SK-N-SH (cell line): Measurements from ENCODE around the gene VEGFD. TPM values are rescaled to one million over a fixed set of nuclear protein-coding genes. Genes with fewer than 3 reads are reported as not detected.

Experiments used
- CTCF ChIA-PET: fragments of 300-600, 350-600 bp; formaldehyde crosslinking; extraction: SDS; loops from one replicate; lab custom pipeline; 2021; lab: Yijun Ruan, JAX
- POLR2A ChIA-PET: fragments of 350-600 bp; sonication (Branson Sonifier 250); formaldehyde crosslinking; extraction: SDS; loops from one replicate; lab custom pipeline; 2020; ENCODE audit warnings: antibody characterized with exemption, inconsistent platforms; lab: Yijun Ruan, JAX
- DNase-seq: peaks from one replicate; pipeline ENCODE4 v3.0.0; 2012
- H2AFZ ChIP-seq: fragments of 200-600 bp; sonication (generic); 2 replicates; pipeline ENCODE4 v1.8.1; 2016; ENCODE audit warnings: antibody characterized with exemption, mild to moderate bottlenecking, low read depth
- H3F3A ChIP-seq: fragments of 200-600 bp; sonication (generic); replicated peaks from 2 replicates; pipeline ENCODE3; 2016; ENCODE audit warnings: antibody characterized with exemption, mild to moderate bottlenecking; ENCODE audit not compliant: insufficient read depth
- H3K27ac ChIP-seq, 2 experiments: fragments of 200-500 bp in 1 of 2; fragments of 200-600 bp in 1 of 2; sonication (Bioruptor generic) in 1 of 2; sonication (generic), shearing (Covaris generic) in 1 of 2; 2 replicates each; pipeline versions ENCODE4 v1.5.1 to v1.6.1; 2014 to 2016; ENCODE audit warnings: low read depth in 2 of 2, inconsistent platforms in 1 of 2, low read length in 1 of 2, mild to moderate bottlenecking in 1 of 2, mixed read lengths in 1 of 2
- H3K27me3 ChIP-seq: fragments of 200-600 bp; sonication (generic), shearing (Covaris generic); 2 replicates; pipeline ENCODE4 v1.6.1; 2016; ENCODE audit warnings: mixed run types; ENCODE audit not compliant: insufficient read depth
- H3K36me3 ChIP-seq, 2 experiments: fragments of 200-500 bp in 1 of 2; fragments of 200-600 bp in 1 of 2; sonication (Bioruptor generic) in 1 of 2; sonication (generic) in 1 of 2; replicated peaks in 1 of 2; 2 replicates each; pipeline versions ENCODE3 to v1.5.1; 2014 to 2016; ENCODE audit warnings: low read length in 1 of 2, mild to moderate bottlenecking in 1 of 2; ENCODE audit not compliant: insufficient read depth in 2 of 2, control insufficient read depth in 1 of 2
- H3K4me1 ChIP-seq, 2 experiments: fragments of 200-500 bp in 1 of 2; fragments of 200-600 bp in 1 of 2; sonication (Bioruptor generic) in 1 of 2; sonication (generic), shearing (Covaris generic) in 1 of 2; 2 replicates each; pipeline versions ENCODE4 v1.5.1 to v1.6.1; 2014 to 2016; ENCODE audit warnings: low read depth in 1 of 2, low read length in 1 of 2, mixed run types in 1 of 2; ENCODE audit not compliant: insufficient read depth in 2 of 2, control insufficient read depth in 1 of 2
- H3K4me2 ChIP-seq: fragments of 200-600 bp; sonication (generic), shearing (Covaris generic); 2 replicates; pipeline ENCODE4 v1.6.1; 2017; ENCODE audit warnings: mixed run types
- H3K4me3 ChIP-seq, 2 experiments: fragments of 200-500 bp in 1 of 2; fragments of 200-600 bp in 1 of 2; sonication (Bioruptor generic) in 1 of 2; sonication (generic), shearing (Covaris generic) in 1 of 2; 2 replicates each; pipeline versions ENCODE4 v1.5.1 to v1.8.1; 2014 to 2016; ENCODE audit warnings: low read depth in 2 of 2, inconsistent platforms in 1 of 2, low read length in 1 of 2, mild to moderate bottlenecking in 1 of 2, mixed read lengths in 1 of 2, moderate library complexity in 1 of 2
- H3K79me2 ChIP-seq: fragments of 200-600 bp; sonication (generic); 2 replicates; pipeline ENCODE4 v1.8.1; 2017; ENCODE audit warnings: mild to moderate bottlenecking; ENCODE audit not compliant: insufficient read depth
- H3K9ac ChIP-seq: fragments of 200-600 bp; sonication (generic); 2 replicates; pipeline ENCODE4 v1.6.1; 2017; ENCODE audit warnings: mixed run types
- H3K9me2 ChIP-seq: fragments of 200-600 bp; sonication (generic); 2 replicates; pipeline ENCODE4 v1.6.1; 2017; ENCODE audit warnings: mixed run types
- H3K9me3 ChIP-seq: fragments of 200-600 bp; sonication (generic); 2 replicates; pipeline ENCODE4 v1.6.1; 2017; ENCODE audit warnings: mixed run types, mild to moderate bottlenecking, moderate library complexity
- H4K20me1 ChIP-seq: fragments of 200-600 bp; sonication (generic); 2 replicates; pipeline ENCODE4 v1.6.1; 2017; ENCODE audit warnings: mild to moderate bottlenecking, mixed run types; ENCODE audit not compliant: insufficient read depth
- EP300 ChIP-seq, 2 experiments: IDR thresholded peaks; 2 replicates each; pipeline versions ENCODE4 v1.4.0 to v1.6.1; 2012; ENCODE audit warnings: borderline replicate concordance in 1 of 2, low read depth in 1 of 2, low read length in 1 of 2
- EZH2phosphoT487 ChIP-seq: fragments of 200-600 bp; sonication (generic); IDR thresholded peaks from 2 replicates; pipeline ENCODE4 v1.6.1; 2017; ENCODE audit warnings: low read depth, mixed run types, mild to moderate bottlenecking, antibody characterized with exemption, moderate library complexity, borderline replicate concordance
- FOSL2 ChIP-seq: IDR thresholded peaks from 2 replicates; pipeline ENCODE4 v1.4.0; 2012; ENCODE audit warnings: low read depth, mild to moderate bottlenecking, moderate library complexity, borderline replicate concordance
- FOXM1 ChIP-seq: IDR thresholded peaks from 2 replicates; pipeline ENCODE4 v1.4.0; 2012; ENCODE audit warnings: low read depth, mild to moderate bottlenecking
- MXI1 ChIP-seq: IDR thresholded peaks from 2 replicates; pipeline ENCODE4 v1.6.1; 2012; ENCODE audit warnings: mild to moderate bottlenecking, low read depth, low read length, improper control_type of control experiment
- NRF1 ChIP-seq: IDR thresholded peaks from 2 replicates; pipeline ENCODE4 v1.6.1; 2012; ENCODE audit warnings: low read depth, mild to moderate bottlenecking, low read length
- POLR2AphosphoS5 ChIP-seq: IDR thresholded peaks from 2 replicates; pipeline ENCODE4 v1.6.1; 2012; ENCODE audit warnings: low read depth, low read length
- RAD21 ChIP-seq: IDR thresholded peaks from 2 replicates; pipeline ENCODE4 v1.6.1; 2012; ENCODE audit warnings: mild to moderate bottlenecking, low read length
- RXRA ChIP-seq: IDR thresholded peaks from 2 replicates; pipeline ENCODE4 v1.4.0; 2012; ENCODE audit warnings: low read depth, mild to moderate bottlenecking, borderline replicate concordance
- TAF1 ChIP-seq: IDR thresholded peaks from 2 replicates; pipeline ENCODE4 v1.6.1; 2012; ENCODE audit warnings: low read depth, mild to moderate bottlenecking, low read length, moderate library complexity, borderline replicate concordance
- TEAD4 ChIP-seq: IDR thresholded peaks from 2 replicates; pipeline ENCODE4 v1.4.0; 2012; ENCODE audit warnings: mild to moderate bottlenecking, borderline replicate concordance; ENCODE audit not compliant: insufficient read depth
- WGBS: methylation state at CpG from one replicate; pipeline ENCODE4 v1.1.6; 2017; ENCODE audit warnings: low lambda C conversion rate; 5-methylcytosine and 5-hydroxymethylcytosine counted together
- polyA plus RNA-seq, 3 experiments: library from polyadenylated mRNA; depleted of rRNA; stranded (reverse); fragments of >200 nt; gene quantifications; 2 replicates each; pipeline ENCODE4 v1.2.3, GENCODE V29; 2012
- TF ChIP-seq, protein P1 (sequence below): IDR thresholded peaks from 2 replicates; pipeline ENCODE4 v1.4.0; 2012; ENCODE audit warnings: low read depth, borderline replicate concordance
- TF ChIP-seq, protein P2 (sequence below): IDR thresholded peaks from 2 replicates; pipeline ENCODE4 v1.4.0; 2012; ENCODE audit warnings: low read depth, borderline replicate concordance
- TF ChIP-seq, protein P3 (sequence below): IDR thresholded peaks from 2 replicates; pipeline ENCODE4 v1.4.0; 2012; ENCODE audit warnings: low read depth
- TF ChIP-seq, protein P4 (sequence below): fragments of 150-350 bp; IDR thresholded peaks from 2 replicates; pipeline ENCODE4 v1.6.1; 2016; ENCODE audit warnings: mild to moderate bottlenecking, low read depth, low read length

VEGFD gene
- polyA plus RNA-seq, 1 of the 3 experiments (the other 2 are of a cell fraction) = 5.3 TPM

DNA sequence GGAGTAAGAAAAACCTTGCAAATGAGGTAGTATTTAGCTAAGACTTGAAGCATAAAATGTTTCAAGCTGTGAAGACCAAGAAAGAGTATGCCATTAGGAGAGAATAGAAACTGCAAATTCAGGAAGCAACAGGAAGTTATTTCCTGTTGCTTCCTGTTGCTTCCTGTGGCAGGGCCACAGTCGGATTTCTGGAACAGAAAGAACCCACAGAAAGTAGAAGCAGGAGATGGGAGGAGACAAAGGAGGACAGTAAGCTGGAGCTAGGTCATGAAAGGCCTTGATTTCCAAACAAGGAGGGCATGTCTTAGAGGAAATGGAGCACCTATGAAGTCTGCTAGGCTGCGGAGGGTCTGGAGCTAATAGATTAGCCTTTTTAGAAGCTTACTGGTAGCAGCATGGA is 86.0 kb downstream of the VEGFD start:
- no peaks in the 10 kb centered on the region for H3F3A ChIP-seq
- H3K4me2 ChIP-seq = no peak overlapping the region
- H3K4me3 ChIP-seq = no peak overlapping the region
- H3K27me3 ChIP-seq = no peaks in the 10 kb centered on the region
- TF ChIP-seq, protein P1, sequence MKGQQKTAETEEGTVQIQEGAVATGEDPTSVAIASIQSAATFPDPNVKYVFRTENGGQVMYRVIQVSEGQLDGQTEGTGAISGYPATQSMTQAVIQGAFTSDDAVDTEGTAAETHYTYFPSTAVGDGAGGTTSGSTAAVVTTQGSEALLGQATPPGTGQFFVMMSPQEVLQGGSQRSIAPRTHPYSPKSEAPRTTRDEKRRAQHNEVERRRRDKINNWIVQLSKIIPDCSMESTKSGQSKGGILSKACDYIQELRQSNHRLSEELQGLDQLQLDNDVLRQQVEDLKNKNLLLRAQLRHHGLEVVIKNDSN = no peak
- no peak for TF ChIP-seq RXRA
- no peak for TF ChIP-seq RAD21
- no peak for TF ChIP-seq EZH2phosphoT487
- TF ChIP-seq EP300 (IDR thresholded peaks at IDR 0.05; ENCODE audit: borderline replicate concordance in 1 of 2, low read depth in 1 of 2, low read length in 1 of 2) = no peak
- no peak for TF ChIP-seq FOXM1
- TF ChIP-seq NRF1 = no peak
- no peak for TF ChIP-seq TEAD4
- TF ChIP-seq, protein P2, sequence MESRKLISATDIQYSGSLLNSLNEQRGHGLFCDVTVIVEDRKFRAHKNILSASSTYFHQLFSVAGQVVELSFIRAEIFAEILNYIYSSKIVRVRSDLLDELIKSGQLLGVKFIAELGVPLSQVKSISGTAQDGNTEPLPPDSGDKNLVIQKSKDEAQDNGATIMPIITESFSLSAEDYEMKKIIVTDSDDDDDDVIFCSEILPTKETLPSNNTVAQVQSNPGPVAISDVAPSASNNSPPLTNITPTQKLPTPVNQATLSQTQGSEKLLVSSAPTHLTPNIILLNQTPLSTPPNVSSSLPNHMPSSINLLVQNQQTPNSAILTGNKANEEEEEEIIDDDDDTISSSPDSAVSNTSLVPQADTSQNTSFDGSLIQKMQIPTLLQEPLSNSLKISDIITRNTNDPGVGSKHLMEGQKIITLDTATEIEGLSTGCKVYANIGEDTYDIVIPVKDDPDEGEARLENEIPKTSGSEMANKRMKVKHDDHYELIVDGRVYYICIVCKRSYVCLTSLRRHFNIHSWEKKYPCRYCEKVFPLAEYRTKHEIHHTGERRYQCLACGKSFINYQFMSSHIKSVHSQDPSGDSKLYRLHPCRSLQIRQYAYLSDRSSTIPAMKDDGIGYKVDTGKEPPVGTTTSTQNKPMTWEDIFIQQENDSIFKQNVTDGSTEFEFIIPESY = no peak
- TF ChIP-seq, protein P3, sequence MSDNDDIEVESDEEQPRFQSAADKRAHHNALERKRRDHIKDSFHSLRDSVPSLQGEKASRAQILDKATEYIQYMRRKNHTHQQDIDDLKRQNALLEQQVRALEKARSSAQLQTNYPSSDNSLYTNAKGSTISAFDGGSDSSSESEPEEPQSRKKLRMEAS = no peak
- TF ChIP-seq, protein P4, sequence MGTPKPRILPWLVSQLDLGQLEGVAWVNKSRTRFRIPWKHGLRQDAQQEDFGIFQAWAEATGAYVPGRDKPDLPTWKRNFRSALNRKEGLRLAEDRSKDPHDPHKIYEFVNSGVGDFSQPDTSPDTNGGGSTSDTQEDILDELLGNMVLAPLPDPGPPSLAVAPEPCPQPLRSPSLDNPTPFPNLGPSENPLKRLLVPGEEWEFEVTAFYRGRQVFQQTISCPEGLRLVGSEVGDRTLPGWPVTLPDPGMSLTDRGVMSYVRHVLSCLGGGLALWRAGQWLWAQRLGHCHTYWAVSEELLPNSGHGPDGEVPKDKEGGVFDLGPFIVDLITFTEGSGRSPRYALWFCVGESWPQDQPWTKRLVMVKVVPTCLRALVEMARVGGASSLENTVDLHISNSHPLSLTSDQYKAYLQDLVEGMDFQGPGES = no peak
- TF ChIP-seq MXI1 = no peak
- TF ChIP-seq POLR2AphosphoS5 = no peak
- TF ChIP-seq TAF1 = no peak
- TF ChIP-seq FOSL2 = no peak
- TF ChIP-seq, all 33 proteins: peak for 0
- Histone ChIP-seq H3K9ac (no peak overlapping the region), H3K4me1 (no peaks in the 10 kb centered on the region; a peak in 1 of 4 replicates), H3K9me2 (no peaks in the 10 kb centered on the region), H3K27ac (no peak overlapping the region), H3K9me3 (no peaks in the 10 kb centered on the region), H2AFZ (no peak overlapping the region), H3K79me2 (no peaks in the 10 kb centered on the region), H3K36me3 (no peaks in the 10 kb centered on the region), H4K20me1 (no peaks in the 10 kb centered on the region)
- 51% methylated on average over 2 of the region's 2 CpGs for WGBS
- CTCF ChIA-PET = interaction anchor here (1.1 to 3.5 kb wide), 7 partner anchors 13 to 404 kb away, joined by 3 to 17 read pairs (median 3); no protein-coding TSS in a partner anchor
- POLR2A ChIA-PET = no interaction called here
- DNase-seq = no peak

Other genes starting within 250 kb of the VEGFD start
- gene ASB9, start 114.3 kb downstream of the VEGFD start, polyA plus RNA-seq (2012; rRNA removed) = 2.5 and 3.4 TPM in 2 replicates
- not detected in 2 replicates for gene ASB11, start 68.8 kb downstream of the VEGFD start, polyA plus RNA-seq (2012; rRNA removed)
- 2.8 and 2.9 TPM in 2 replicates for gene PIGA, start 48.9 kb downstream of the VEGFD start, polyA plus RNA-seq (2012; rRNA removed)
- gene PIR, start 108.9 kb upstream of the VEGFD start, polyA plus RNA-seq (2012; rRNA removed) = 12.3 and 13.2 TPM in 2 replicates
- not detected in 2 replicates for gene BMX, start 116.4 kb upstream of the VEGFD start, polyA plus RNA-seq (2012; rRNA removed)
- not detected in 2 replicates for gene ACE2, start 216.5 kb upstream of the VEGFD start, polyA plus RNA-seq (2012; rRNA removed)